NCI-H2107 treated with DMSO at 0.1 percent for 48 hours (cell line): Measurements from ENCODE around the gene PXDN.
"Not testable (repeated sequence)": the region's sequence is repeated elsewhere in the genome, so short reads cannot be mapped to it uniquely, and the experiment has no call there.

Experiments
- DNase-seq: peaks from one replicate; lab custom pipeline; 2025; ENCODE audit not compliant: unreplicated experiment; lab: John Stamatoyannopoulos, UW

PXDN gene

GRCh38 chr2:1743396-1744150, 742 bp downstream of the PXDN start:
- no peak for DNase-seq

- no peak for DNase-seq
Observed at GRCh38 chr2:1742681-1743395, 1.5 kb downstream of the PXDN start.

- DNase-seq: no peak
Observed at GRCh38 chr2:1742301-1742680, 2.0 kb downstream of the PXDN start.

GRCh38 chr2:1741851-1742250, 2.5 kb downstream of the PXDN start:
- no peak for DNase-seq

GRCh38 chr2:1740716-1741589, 3.4 kb downstream of the PXDN start:
- DNase-seq: no peak

GRCh38 chr2:1739961-1740715, 4.2 kb downstream of the PXDN start:
- DNase-seq: no peak

GRCh38 chr2:1739322-1739957, 4.9 kb downstream of the PXDN start:
- DNase-seq: no peak

GRCh38 chr2:1738646-1739302, 5.5 kb downstream of the PXDN start:
- DNase-seq: no peak

GRCh38 chr2:1738163-1738562, 6.2 kb downstream of the PXDN start:
- DNase-seq: no peak

GRCh38 chr2:1736997-1737480, 7.3 kb downstream of the PXDN start:
- no peak for DNase-seq

GRCh38 chr2:1736045-1736444, 8.3 kb downstream of the PXDN start:
- no peak for DNase-seq

- DNase-seq: not testable (repeated sequence)
Observed at GRCh38 chr2:1733298-1733697, 11.0 kb downstream of the PXDN start.

- DNase-seq: no peak
Observed at GRCh38 chr2:1731963-1732768, 12.1 kb downstream of the PXDN start.

GRCh38 chr2:1731447-1731962, 12.8 kb downstream of the PXDN start:
- DNase-seq: no peak

- peak; percentile 39 for DNase-seq
Observed at GRCh38 chr2:1730015-1730927, 14.0 kb downstream of the PXDN start.

- DNase-seq: no peak
Observed at GRCh38 chr2:1729242-1729641, 15.1 kb downstream of the PXDN start.

GRCh38 chr2:1728821-1729220, 15.5 kb downstream of the PXDN start:
- DNase-seq: peak; percentile 50
